ENCODE data around the gene LRP10. TPM values are rescaled to one million over a fixed set of nuclear protein-coding genes. Genes with fewer than 3 reads are reported as not detected.
"Not testable (repeated sequence)": the region's sequence is repeated elsewhere in the genome, so short reads cannot be mapped to it uniquely, and the experiment has no call there.

The LRP10 gene
- total RNA-seq, 1 donor from 2014 or later: 82.0 TPM

DNA sequence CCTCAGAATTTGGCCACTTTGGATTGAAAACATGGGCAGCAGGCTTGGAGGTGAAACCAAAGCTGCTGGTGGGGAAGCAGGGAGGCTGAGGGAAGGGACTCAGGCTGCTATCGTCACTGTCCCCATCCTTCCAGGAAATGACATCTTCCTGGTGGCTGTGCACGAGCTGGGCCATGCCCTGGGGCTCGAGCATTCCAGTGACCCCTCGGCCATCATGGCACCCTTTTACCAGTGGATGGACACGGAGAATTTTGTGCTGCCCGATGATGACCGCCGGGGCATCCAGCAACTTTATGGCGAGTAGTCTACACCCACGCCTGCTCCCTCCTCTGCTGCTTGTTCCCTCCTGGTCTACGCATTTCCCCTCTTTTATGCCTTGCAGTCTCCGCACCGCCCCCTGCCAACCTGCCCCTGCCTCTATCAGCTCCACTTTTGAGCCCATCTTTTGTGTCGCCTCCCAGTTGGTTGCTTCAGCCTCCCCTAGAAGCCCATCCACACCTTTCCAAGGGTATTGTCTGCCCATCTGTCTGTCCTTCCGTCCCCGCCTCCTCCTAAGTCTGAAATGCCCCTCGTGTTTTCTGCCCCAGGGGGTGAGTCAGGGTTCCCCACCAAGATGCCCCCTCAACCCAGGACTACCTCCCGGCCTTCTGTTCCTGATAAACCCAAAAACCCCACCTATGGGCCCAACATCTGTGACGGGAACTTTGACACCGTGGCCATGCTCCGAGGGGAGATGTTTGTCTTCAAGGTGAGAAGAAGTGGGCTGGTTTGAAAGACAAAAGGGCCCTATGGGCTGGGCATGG is 28.2 kb upstream of the LRP10 start:
- intact Hi-C loops (cut with micrococcal nuclease): no loop called here

- intact Hi-C loops (cut with micrococcal nuclease): no loop called here
These were observed 27.1 kb upstream of the LRP10 start for GRCh38 chr14:22844221-22845102.

DNA sequence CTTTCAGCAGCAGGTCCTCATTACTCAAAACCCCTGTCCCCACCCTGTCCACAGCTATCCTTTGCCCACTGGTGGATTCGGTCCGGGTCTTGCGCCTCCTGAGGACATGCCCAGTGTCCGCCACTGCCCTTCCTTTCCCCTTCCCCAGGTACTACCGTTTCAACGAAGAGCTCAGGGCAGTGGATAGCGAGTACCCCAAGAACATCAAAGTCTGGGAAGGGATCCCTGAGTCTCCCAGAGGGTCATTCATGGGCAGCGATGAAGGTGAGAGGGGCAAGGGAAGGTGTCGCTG is 26.5 kb upstream of the LRP10 start:
- intact Hi-C loops (cut with micrococcal nuclease): no loop called here

- intact Hi-C loops (cut with micrococcal nuclease): no loop called here
These were observed 25.5 kb upstream of the LRP10 start for GRCh38 chr14:22845821-22846625.

GRCh38 chr14:22846811-22847307 is 24.7 kb upstream of the LRP10 start:
- intact Hi-C loops (cut with micrococcal nuclease): no loop called here

GRCh38 chr14:22847661-22848341 is 23.7 kb upstream of the LRP10 start:
- intact Hi-C loops (cut with micrococcal nuclease): no loop called here

- intact Hi-C loops (cut with micrococcal nuclease): no loop called here
These were observed 23.0 kb upstream of the LRP10 start for GRCh38 chr14:22848351-22849164.

- intact Hi-C loops (cut with micrococcal nuclease): no loop called here
These were observed 22.2 kb upstream of the LRP10 start for GRCh38 chr14:22849212-22849819.

- intact Hi-C loops (cut with micrococcal nuclease): loop anchor here (5.0 to 10.0 kb wide), 5 partner anchors 264 to 1006 kb away; partner anchors contain the start of gene DAD1
These were observed 20.4 kb upstream of the LRP10 start for GRCh38 chr14:22850944-22851764.

DNA sequence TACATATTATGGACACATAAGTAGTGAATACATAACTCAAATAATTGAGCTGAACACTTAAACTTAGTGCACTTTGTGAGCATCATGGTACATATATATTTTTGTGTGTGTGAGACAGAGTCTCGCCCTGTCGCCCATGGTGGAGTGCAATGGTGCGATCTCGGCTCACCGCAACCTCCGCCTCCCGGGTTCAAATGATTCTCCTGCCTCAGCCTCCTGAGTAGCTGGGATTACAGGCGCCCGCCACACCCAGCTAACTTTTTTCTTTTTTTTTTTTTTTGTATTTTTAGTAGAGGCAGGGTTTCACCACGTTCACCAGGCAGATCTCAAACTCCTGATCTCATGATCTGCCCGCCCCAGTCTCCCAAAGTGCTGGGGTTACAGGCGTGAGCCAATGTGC is 19.4 kb upstream of the LRP10 start:
- intact Hi-C loops (cut with micrococcal nuclease): loop anchor here (2.0 to 10.0 kb wide), 6 partner anchors 265 to 1007 kb away; partner anchors contain the start of gene DAD1

- intact Hi-C loops (cut with micrococcal nuclease): loop anchor here (2.0 to 10.0 kb wide), 6 partner anchors 265 to 1008 kb away; partner anchors contain the start of gene DAD1
These were observed 19.0 kb upstream of the LRP10 start for GRCh38 chr14:22852599-22852939.

DNA sequence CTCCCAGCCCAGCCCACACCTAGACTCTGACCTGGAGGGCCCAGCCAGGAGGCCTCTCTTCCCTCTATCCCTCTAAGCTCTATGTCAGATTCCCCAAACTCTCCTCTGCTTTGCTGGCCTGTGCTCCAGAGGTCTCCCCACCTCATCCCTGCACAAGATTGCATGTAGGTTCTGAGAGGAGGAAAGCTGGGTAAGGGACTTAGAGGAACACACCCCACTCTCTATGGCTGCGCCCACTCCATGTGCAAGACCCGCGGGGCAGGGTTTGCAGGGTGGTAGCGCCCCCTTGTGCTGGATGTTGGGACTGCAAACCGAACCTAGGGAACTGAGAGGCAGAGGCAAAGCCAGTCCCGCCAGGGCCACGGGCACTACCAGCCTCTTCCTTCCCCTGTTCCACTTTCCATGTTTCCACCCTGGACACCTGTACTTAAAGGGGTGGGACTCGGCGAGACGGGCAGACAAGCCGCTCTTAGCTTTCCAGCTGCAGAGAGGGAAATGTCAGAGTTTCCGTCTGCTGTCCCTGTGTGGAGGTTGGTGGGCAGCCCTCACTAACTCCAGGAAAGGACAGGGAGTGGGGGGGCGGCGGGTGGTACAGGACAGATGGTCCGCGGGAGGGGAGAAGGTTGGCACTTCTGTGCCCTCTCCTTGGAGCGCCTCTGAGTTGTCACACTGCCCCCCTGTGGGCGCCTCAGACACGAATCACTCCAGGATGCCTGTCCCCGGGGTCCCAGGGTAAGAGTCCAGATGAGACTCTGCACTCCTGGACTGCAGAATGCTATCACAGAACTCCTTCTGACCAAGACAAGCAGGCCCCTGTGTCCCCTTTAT is 18.4 kb upstream of the LRP10 start:
- intact Hi-C loops (cut with micrococcal nuclease): loop anchor here (1.0 to 10.0 kb wide), 15 partner anchors 19 to 1008 kb away; partner anchors contain the start of genes DAD1, MRPL52, OXA1L and PRMT5

DNA sequence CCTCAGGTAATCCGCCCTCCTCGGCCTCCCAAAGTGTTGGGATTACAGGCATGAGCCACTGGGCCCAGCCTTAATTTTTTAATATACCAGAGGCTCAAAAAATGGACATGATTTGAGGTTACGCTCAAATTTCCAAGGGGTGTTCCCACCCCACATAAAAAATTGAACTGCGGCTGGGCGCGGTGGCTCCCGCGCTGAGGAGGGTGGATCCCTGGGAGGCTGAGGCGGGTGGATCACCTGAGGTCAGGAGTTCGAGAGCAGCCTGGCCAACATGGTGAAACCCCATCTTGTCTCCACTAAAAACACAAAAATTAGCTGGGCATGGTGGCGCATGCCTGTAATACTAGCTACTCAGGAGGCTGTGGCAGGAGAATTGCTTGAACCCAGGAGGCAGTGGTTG is 17.2 kb upstream of the LRP10 start:
- intact Hi-C loops (cut with micrococcal nuclease): loop anchor here (5.0 to 10.0 kb wide), 5 partner anchors 267 to 1009 kb away; partner anchors contain the start of gene DAD1

DNA sequence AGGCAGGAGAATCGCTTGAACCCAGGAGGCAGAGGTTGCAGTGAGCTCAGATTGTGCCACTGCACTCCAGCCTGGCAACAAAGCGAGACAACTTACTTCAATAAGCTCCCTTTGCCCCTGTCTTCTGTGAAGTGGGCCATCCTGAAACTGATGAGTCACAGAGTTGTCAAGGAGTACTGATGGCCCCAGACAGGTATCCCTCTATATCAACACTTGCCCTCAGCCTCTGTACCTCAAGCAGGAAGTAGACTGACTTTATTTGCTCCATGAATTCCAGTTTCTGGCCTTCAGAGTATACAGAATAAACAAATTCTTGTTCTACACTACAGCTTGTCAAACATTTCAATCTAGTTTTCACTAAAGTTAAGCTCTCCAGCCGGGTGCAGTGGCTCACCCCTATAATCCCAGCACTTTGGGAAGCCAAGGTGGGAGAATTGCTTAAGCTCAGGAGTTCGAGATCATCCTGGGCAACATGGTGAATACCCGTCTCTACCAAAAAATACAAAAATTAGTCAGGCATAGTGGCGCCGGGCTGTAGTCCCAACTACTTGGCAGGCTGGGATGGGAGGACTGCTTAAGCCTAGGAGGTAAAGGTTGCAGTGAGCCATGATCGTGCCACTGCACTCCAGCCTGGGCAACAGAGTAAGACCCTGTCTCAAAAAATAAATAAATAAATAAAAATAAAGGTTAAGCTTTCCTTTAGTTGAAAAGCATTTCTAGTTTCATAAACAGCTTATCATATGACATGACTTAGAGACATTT is 16.4 kb upstream of the LRP10 start:
- intact Hi-C loops (cut with micrococcal nuclease): loop anchor here (5.0 to 10.0 kb wide), 5 partner anchors 268 to 1010 kb away; partner anchors contain the start of gene DAD1

DNA sequence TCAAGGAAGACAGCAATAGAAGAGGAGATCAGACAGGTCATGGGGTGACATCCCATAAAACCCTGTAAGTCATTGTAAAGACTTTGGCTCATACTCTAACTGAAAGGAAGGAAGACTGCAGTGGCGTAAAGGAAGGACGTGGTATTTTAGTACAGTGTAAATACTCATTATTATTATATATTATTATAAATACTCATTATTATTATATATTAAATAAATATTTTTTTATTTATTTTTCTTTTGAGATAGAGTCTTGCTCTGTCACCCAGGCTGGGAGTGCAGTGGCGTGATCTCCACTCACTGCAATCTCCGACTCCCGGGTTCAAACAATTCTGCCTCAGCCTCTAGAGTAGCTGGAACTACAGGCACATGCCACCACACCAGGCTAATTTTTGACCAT is 15.1 kb upstream of the LRP10 start:
- intact Hi-C loops (cut with micrococcal nuclease): loop anchor here (10.0 kb wide), 2 partner anchors 652 to 1012 kb away; no protein-coding TSS in a partner anchor

DNA sequence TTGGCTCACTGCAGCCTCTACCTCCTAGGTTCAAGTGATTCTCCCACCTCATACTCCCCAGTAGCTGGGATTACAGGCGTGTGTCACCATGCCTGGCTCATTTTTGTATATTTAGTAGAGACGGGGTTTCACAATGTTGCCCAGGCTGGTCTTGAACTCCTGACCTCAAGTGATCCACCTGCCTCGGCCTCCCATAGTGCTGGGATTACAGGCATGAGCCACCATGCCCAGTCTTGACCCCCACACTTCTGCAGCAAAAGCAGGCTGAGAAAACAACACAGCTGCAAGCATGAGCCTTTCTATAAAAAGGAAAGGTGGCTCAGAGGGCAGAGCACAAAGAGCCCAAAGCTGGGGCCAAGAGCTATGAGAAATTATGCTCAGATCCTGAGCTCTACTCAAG is 11.2 kb upstream of the LRP10 start:
- intact Hi-C loops (cut with micrococcal nuclease): not testable (repeated sequence)

GRCh38 chr14:22861651-22862050 is 9.9 kb upstream of the LRP10 start:
- intact Hi-C loops (cut with micrococcal nuclease): no loop called here

All from T-helper 1 cell treated with Interleukin-12 subunit alpha and Interleukin-12 subunit beta and Interleukin-4 antibody, amounts not matched to agents 30 ng/mL and 1 ng/mL, for 36 hours (primary cell).